IMR-90 (cell line): ENCODE measurements around the gene SAYSD1. TPM values are rescaled to one million over a fixed set of nuclear protein-coding genes. Genes with fewer than 3 reads are reported as not detected.

Source experiments
- ATAC-seq: fragments of 200-7000 bp; cut with Tn5 transposase; 2 replicates; pipeline ENCODE4 v1.9.1; 2020; ENCODE audit warnings: low read depth, mild to moderate bottlenecking, moderate library complexity
- BruUV-seq: library from RNA; stranded (reverse); fragments of 400-500 nt; replicated peaks from 2 replicates; lab custom pipeline; 2021; lab: Mats Ljungman, UMichigan
- CTCF ChIA-PET: fragments of 300-600 bp; formaldehyde crosslinking; extraction: SDS; loops from one replicate; lab custom pipeline; 2021; ENCODE audit warnings: antibody characterized with exemption; lab: Yijun Ruan, JAX
- POLR2A ChIA-PET: fragments of 300-600 bp; sonication (Branson Sonifier 250); formaldehyde crosslinking; loops from one replicate; lab custom pipeline; 2022; ENCODE audit warnings: antibody characterized with exemption; ENCODE audit not compliant: unreplicated experiment; lab: Charles Lee
- DNase-seq: peaks from one replicate; pipeline ENCODE4 v3.0.0; 2013
- H2AFZ ChIP-seq: replicated peaks from 2 replicates; pipeline ENCODE3; 2013; ENCODE audit warnings: low read length, mild to moderate bottlenecking; ENCODE audit not compliant: poor library complexity
- H2AK5ac ChIP-seq: 2 replicates; pipeline ENCODE4 v1.6.1; 2013; ENCODE audit warnings: low read depth, low read length, inconsistent platforms
- H2AK9ac ChIP-seq: replicated peaks from 2 replicates; pipeline ENCODE3; 2013; ENCODE audit warnings: mild to moderate bottlenecking, low read depth, low read length, moderate library complexity; ENCODE audit not compliant: poor library complexity
- H2BK120ac ChIP-seq: 2 replicates; pipeline ENCODE4 v1.6.1; 2013; ENCODE audit warnings: low read depth, low read length, inconsistent platforms
- H2BK15ac ChIP-seq: 3 replicates; pipeline ENCODE4 v1.6.1; 2013; ENCODE audit warnings: low read depth, low read length, inconsistent platforms
- H2BK20ac ChIP-seq: 2 replicates; pipeline ENCODE4 v1.6.1; 2013; ENCODE audit warnings: low read depth, mild to moderate bottlenecking, inconsistent platforms, low read length, moderate library complexity
- H2BK5ac ChIP-seq: 2 replicates; pipeline ENCODE4 v1.6.1; 2013; ENCODE audit warnings: mild to moderate bottlenecking, low read depth, low read length, inconsistent platforms; ENCODE audit not compliant: poor library complexity, severe bottlenecking
- H3K14ac ChIP-seq: replicated peaks from 2 replicates; pipeline ENCODE4 v1.6.1; 2013; ENCODE audit warnings: low read depth, low read length, inconsistent platforms
- H3K18ac ChIP-seq: 2 replicates; pipeline ENCODE4 v1.6.1; 2013; ENCODE audit warnings: low read depth, low read length, control low read depth
- H3K23ac ChIP-seq: 2 replicates; pipeline ENCODE4 v1.6.1; 2013; ENCODE audit warnings: low read depth, low read length, inconsistent platforms
- H3K27ac ChIP-seq: 2 replicates; pipeline ENCODE4 v1.5.1; 2013; ENCODE audit warnings: mild to moderate bottlenecking, control low read depth, low read length; ENCODE audit not compliant: insufficient read depth
- H3K27me3 ChIP-seq: 2 replicates; pipeline ENCODE4 v1.6.1; 2013; ENCODE audit warnings: low read length; ENCODE audit not compliant: control insufficient read depth, insufficient read depth
- H3K36me3 ChIP-seq: 2 replicates; pipeline ENCODE4 v1.6.1; 2013; ENCODE audit warnings: low read length, mixed read lengths; ENCODE audit not compliant: control insufficient read depth, insufficient read depth
- H3K4ac ChIP-seq: 2 replicates; pipeline ENCODE4 v1.6.1; 2013; ENCODE audit warnings: low read depth, low read length, inconsistent platforms
- H3K4me1 ChIP-seq: 2 replicates; pipeline ENCODE4 v1.6.1; 2013; ENCODE audit warnings: low read length, mixed read lengths; ENCODE audit not compliant: control insufficient read depth, insufficient read depth
- H3K4me2 ChIP-seq: 2 replicates; pipeline ENCODE4 v1.6.1; 2013; ENCODE audit warnings: low read depth, mild to moderate bottlenecking, control low read depth, low read length, moderate library complexity
- H3K4me3 ChIP-seq: 2 replicates; pipeline ENCODE4 v1.5.1; 2013; ENCODE audit warnings: low read depth, mild to moderate bottlenecking, control low read depth, low read length, moderate library complexity; ENCODE audit not compliant: insufficient read depth
- H3K56ac ChIP-seq: 2 replicates; pipeline ENCODE4 v1.6.1; 2013; ENCODE audit warnings: low read length, inconsistent platforms; ENCODE audit not compliant: insufficient read depth; ENCODE audit errors: extremely low read depth
- H3K79me1 ChIP-seq, 2 experiments: 2 replicates each; pipeline ENCODE4 v1.6.1; 2013; ENCODE audit warnings: low read length in 2 of 2, inconsistent platforms in 1 of 2, low read depth in 1 of 2
- H3K9ac ChIP-seq: 2 replicates; pipeline ENCODE4 v1.6.1; 2013; ENCODE audit warnings: low read depth, low read length, control low read depth
- H3K9me1 ChIP-seq: 2 replicates; pipeline ENCODE4 v1.6.1; 2013; ENCODE audit warnings: low read length, inconsistent platforms; ENCODE audit not compliant: insufficient read depth
- H3K9me3 ChIP-seq: 2 replicates; pipeline ENCODE4 v1.6.1; 2013; ENCODE audit warnings: low read length; ENCODE audit not compliant: control insufficient read depth, insufficient read depth
- H4K20me1 ChIP-seq: 2 replicates; pipeline ENCODE4 v1.6.1; 2013; ENCODE audit warnings: low read length, inconsistent platforms; ENCODE audit not compliant: insufficient read depth
- H4K5ac ChIP-seq: 2 replicates; pipeline ENCODE4 v1.6.1; 2013; ENCODE audit warnings: mild to moderate bottlenecking, low read depth, low read length, control low read depth
- H4K8ac ChIP-seq, 2 experiments: 2 replicates each; pipeline ENCODE4 v1.6.1; 2013; ENCODE audit warnings: low read depth in 2 of 2, low read length in 2 of 2, control low read depth in 1 of 2, inconsistent platforms in 1 of 2
- H4K91ac ChIP-seq: 2 replicates; pipeline ENCODE4 v1.6.1; 2013; ENCODE audit warnings: low read depth, low read length, inconsistent platforms; ENCODE audit not compliant: insufficient read depth
- ELK1 ChIP-seq: fragments of 150-350 bp; IDR thresholded peaks from 2 replicates; pipeline ENCODE4 v1.6.1; 2016; ENCODE audit warnings: low read depth, mild to moderate bottlenecking, low read length, moderate library complexity, borderline replicate concordance
- SMC3 ChIP-seq: fragments of 150-350 bp; IDR thresholded peaks from 2 replicates; pipeline ENCODE4 v1.6.1; 2016; ENCODE audit warnings: low read depth, mild to moderate bottlenecking, antibody characterized with exemption, low read length, moderate library complexity
- WGBS, 2 experiments: methylation state at CpG; one replicate each; pipeline versions ENCODE4 v1.1.5 to v1.1.7; 2013; ENCODE audit warnings: missing lambda C conversion rate in 2 of 2; ENCODE audit not compliant: insufficient read length in 1 of 2; ENCODE audit errors: extremely low coverage in 2 of 2; 5-methylcytosine and 5-hydroxymethylcytosine counted together
- dilution Hi-C: fragments of 300-500 bp; cut with HindIII; formaldehyde crosslinking; loops from one replicate; pipeline ENCODE4 v1.14.3; 2018; ENCODE audit warnings: low sequenced_read_pairs; ENCODE audit not compliant: unreplicated experiment
- in situ Hi-C: fragments of 300-500 bp; cut with MboI; formaldehyde crosslinking; loops from 3 replicates; pipeline ENCODE4 v1.14.3; 2019; ENCODE audit warnings: low sequenced_read_pairs, inconsistent platforms, mixed read lengths
- intact Hi-C: fragments of 100-400 bp; cut with micrococcal nuclease; formaldehyde crosslinking; loops from 2 replicates; pipeline ENCODE4 v1.10.0; 2022
- polyA plus RNA-seq, 3 experiments: library from polyadenylated mRNA; depleted of rRNA; stranded (reverse); fragments of >200 nt; gene quantifications; 2 replicates each; pipeline ENCODE4 v1.2.3, GENCODE V29; 2012; ENCODE audit warnings: low replicate concordance in 1 of 3
- total RNA-seq: library from RNA; depleted of rRNA; stranded (reverse); fragments of >200 nt; gene quantifications from 2 replicates; pipeline ENCODE4 v1.2.3, GENCODE V29; 2012

SAYSD1 gene
- total and polyA plus RNA-seq, 2 of the 4 experiments (the other 2 are of a cell fraction) = 5.7 to 5.9 TPM

- Histone ChIP-seq H2BK120ac (no peak overlapping the region), H3K56ac (no peak overlapping the region), H3K27ac (no peak overlapping the region), H2BK20ac (no peak overlapping the region), H3K23ac (no peak overlapping the region), H2AK5ac (no peak overlapping the region), H3K9ac (no peak overlapping the region), H3K4me1 (no peaks in the 10 kb centered on the region), H2AK9ac (no peak overlapping the region), H3K14ac (no peak overlapping the region), H3K36me3 (no peaks in the 10 kb centered on the region), H2BK5ac (no peak overlapping the region), H3K9me3 (no peaks in the 10 kb centered on the region), H4K8ac (no peak overlapping the region), H2BK15ac (no peak overlapping the region), H3K4me2 (no peak overlapping the region), H2AFZ (no peak overlapping the region), H4K20me1 (no peaks in the 10 kb centered on the region), H4K91ac (no peak overlapping the region), H3K9me1 (no peaks in the 10 kb centered on the region), H3K27me3 (peaks cover 4% of the 10 kb centered on the region; the same call in 1 of the 2 replicates), H4K5ac (no peak overlapping the region), H3K18ac (no peak overlapping the region), H3K4me3 (no peak overlapping the region), H3K4ac (no peak overlapping the region), H3K79me1 (no peaks in the 10 kb centered on the region)
- ChIA-PET POLR2A (no interaction called here), CTCF (interaction anchor here (0.6 kb wide), 1 partner anchor 211 kb away, joined by 6 read pairs; no protein-coding TSS in a partner anchor)
- no peak for ATAC-seq
- WGBS, 2 experiments = 57% methylated on average over 1 of the region's 7 CpGs; no CpG with 5 or more reads in 1 of the 2 experiments
- TF ChIP-seq ELK1 (no peak), SMC3 (no peak)
- dilution Hi-C loops (no loop called here), in situ Hi-C loops (no loop called here), intact Hi-C loops (no loop called here)
- no peak for DNase-seq
- BruUV-seq = no TSS peak
Observed at GRCh38 chr6:39091220-39091619, 23.8 kb downstream of the SAYSD1 start.
